Measurements from ENCODE around the gene SARS2. TPM values are rescaled to one million over a fixed set of nuclear protein-coding genes. Genes with fewer than 3 reads are reported as not detected.

Gene SARS2
- total and polyA plus RNA-seq, 4 experiments from 2014 or later, result 9.6 to 20.2 (median 15.5) TPM

- Histone ChIP-seq H3K36me3 (ENCODE audit: insufficient read depth, low read length) (peaks cover 9% of the 10 kb centered on the region), H3K27me3 (ENCODE audit: insufficient read depth, low read length) (no peaks in the 10 kb centered on the region), H3K9me3 (ENCODE audit: control insufficient read depth in 1 of 2, low read length in 2 of 2) (no peaks in the 10 kb centered on the region), H3K27ac (ENCODE audit: low read depth, low read length) (no peak overlapping the region), H3K4me1 (ENCODE audit: insufficient read depth, low read length) (no peaks in the 10 kb centered on the region), H3K4me3 (ENCODE audit: low read length in 2 of 2) (no peak overlapping the region)
- CTCF ChIA-PET (ENCODE audit: partially characterized antibody), result no interaction called here
- intact Hi-C loops (cut with micrococcal nuclease), result no loop called here
- Mint-ChIP-seq H3K4me3 (no peak overlapping the region), H3K36me3 (peaks cover 12 to 23% of the 10 kb centered on the region in 2 donors), H3K27me3 (no peaks in the 10 kb centered on the region), H3K9me3 (no peaks in the 10 kb centered on the region), H3K4me1 (peaks cover 0 to 6% (median 0%) of the 10 kb centered on the region in 4 donors), H3K27ac (no peak overlapping the region)
- no peak for DNase-seq
- POLR2A ChIA-PET (ENCODE audit: partially characterized antibody), result no interaction called here
Measured at GRCh38 chr19:38921420-38922274, 8.9 kb downstream of the SARS2 start.

- ChIA-PET POLR2A (ENCODE audit: partially characterized antibody) (no interaction called here), CTCF (ENCODE audit: partially characterized antibody) (no interaction called here)
- peaks cover 0 to 6% (median 0%) of the 10 kb centered on the region in 4 donors for H3K4me1 Mint-ChIP-seq
- no peak overlapping the region for H3K4me3 Mint-ChIP-seq
- Histone ChIP-seq H3K36me3 (ENCODE audit: insufficient read depth, low read length) (peaks cover 9% of the 10 kb centered on the region), H3K27me3 (ENCODE audit: insufficient read depth, low read length) (no peaks in the 10 kb centered on the region), H3K4me3 (ENCODE audit: low read length in 2 of 2) (no peak overlapping the region), H3K27ac (ENCODE audit: low read depth, low read length) (no peak overlapping the region), H3K4me1 (ENCODE audit: insufficient read depth, low read length) (no peaks in the 10 kb centered on the region), H3K9me3 (ENCODE audit: control insufficient read depth in 1 of 2, low read length in 2 of 2) (no peaks in the 10 kb centered on the region)
- DNase-seq, result no peak
- peaks cover 12 to 26% of the 10 kb centered on the region in 2 donors for H3K36me3 Mint-ChIP-seq
- no peaks in the 10 kb centered on the region for H3K9me3 Mint-ChIP-seq
- no peaks in the 10 kb centered on the region for H3K27me3 Mint-ChIP-seq
- intact Hi-C loops (cut with micrococcal nuclease), result no loop called here
- H3K27ac Mint-ChIP-seq, result no peak overlapping the region
Measured at GRCh38 chr19:38920602-38921419, 9.8 kb downstream of the SARS2 start.

- no peak overlapping the region for H3K4me3 Mint-ChIP-seq
- H3K4me1 Mint-ChIP-seq, result peaks cover 0 to 6% (median 0%) of the 10 kb centered on the region in 4 donors
- ChIA-PET POLR2A (ENCODE audit: partially characterized antibody) (no interaction called here), CTCF (ENCODE audit: partially characterized antibody) (no interaction called here)
- DNase-seq, result no peak
- no peaks in the 10 kb centered on the region for H3K4me1 ChIP-seq (ENCODE audit: insufficient read depth, low read length)
- no peak overlapping the region for H3K4me3 ChIP-seq (ENCODE audit: low read length in 2 of 2)
- no peaks in the 10 kb centered on the region for H3K9me3 Mint-ChIP-seq
- H3K27me3 Mint-ChIP-seq, result no peaks in the 10 kb centered on the region
- H3K27ac ChIP-seq (ENCODE audit: low read depth, low read length), result no peak overlapping the region
- H3K27ac Mint-ChIP-seq, result no peak overlapping the region
- intact Hi-C loops (cut with micrococcal nuclease), result no loop called here
- H3K9me3 ChIP-seq (ENCODE audit: control insufficient read depth in 1 of 2, low read length in 2 of 2), result no peaks in the 10 kb centered on the region
- H3K36me3 Mint-ChIP-seq, result peaks cover 12 to 26% of the 10 kb centered on the region in 2 donors
- H3K36me3 ChIP-seq (ENCODE audit: insufficient read depth, low read length), result peaks cover 5% of the 10 kb centered on the region
- no peaks in the 10 kb centered on the region for H3K27me3 ChIP-seq (ENCODE audit: insufficient read depth, low read length)
Measured at GRCh38 chr19:38919837-38920601, 10.5 kb downstream of the SARS2 start.

GRCh38 chr19:38918526-38918925 is 12.0 kb downstream of the SARS2 start:
- intact Hi-C loops (cut with micrococcal nuclease), result no loop called here
- Mint-ChIP-seq H3K27me3 (no peaks in the 10 kb centered on the region), H3K4me1 (no peaks in the 10 kb centered on the region), H3K4me3 (no peak overlapping the region), H3K36me3 (peaks cover 5 to 21% of the 10 kb centered on the region in 2 donors), H3K27ac (no peak overlapping the region), H3K9me3 (no peaks in the 10 kb centered on the region)
- Histone ChIP-seq H3K4me3 (ENCODE audit: low read length in 2 of 2) (no peak overlapping the region), H3K27ac (ENCODE audit: low read depth, low read length) (no peak overlapping the region), H3K36me3 (ENCODE audit: insufficient read depth, low read length) (no peaks in the 10 kb centered on the region), H3K4me1 (ENCODE audit: insufficient read depth, low read length) (no peaks in the 10 kb centered on the region), H3K27me3 (ENCODE audit: insufficient read depth, low read length) (no peaks in the 10 kb centered on the region), H3K9me3 (ENCODE audit: control insufficient read depth in 1 of 2, low read length in 2 of 2) (no peaks in the 10 kb centered on the region)
- no peak for DNase-seq
- ChIA-PET POLR2A (ENCODE audit: partially characterized antibody) (no interaction called here), CTCF (ENCODE audit: partially characterized antibody) (interaction anchor here (0.6 kb wide), 1 partner anchor 359 kb away, joined by 3 read pairs; no protein-coding TSS in a partner anchor)

GRCh38 chr19:38917921-38918491 is 12.6 kb downstream of the SARS2 start:
- POLR2A ChIA-PET (ENCODE audit: partially characterized antibody), result interaction anchor here (1.6 kb wide), 1 partner anchor 40 kb away, joined by 4 read pairs; the partner anchor contains the start of gene RINL
- CTCF ChIA-PET (ENCODE audit: partially characterized antibody), result interaction anchor here (0.6 to 1.1 kb wide), 2 partner anchors 12 to 359 kb away, joined by 3 read pairs; partner anchors contain the start of genes MRPS12 and SARS2
- no peak for DNase-seq

GRCh38 chr19:38917516-38917915 is 13.0 kb downstream of the SARS2 start:
- Mint-ChIP-seq H3K4me3 (no peak overlapping the region), H3K27ac (no peak overlapping the region), H3K4me1 (no peaks in the 10 kb centered on the region), H3K9me3 (no peaks in the 10 kb centered on the region), H3K36me3 (peaks cover 5 to 21% of the 10 kb centered on the region in 2 donors), H3K27me3 (no peaks in the 10 kb centered on the region)
- no peaks in the 10 kb centered on the region for H3K36me3 ChIP-seq (ENCODE audit: insufficient read depth, low read length)
- no peaks in the 10 kb centered on the region for H3K27me3 ChIP-seq (ENCODE audit: insufficient read depth, low read length)
- DNase-seq, result no peak
- intact Hi-C loops (cut with micrococcal nuclease), result no loop called here
- CTCF ChIA-PET (ENCODE audit: partially characterized antibody), result interaction anchor here (1.1 kb wide), 1 partner anchor 13 kb away, joined by 3 read pairs; the partner anchor contains the start of genes MRPS12 and SARS2
- H3K4me1 ChIP-seq (ENCODE audit: insufficient read depth, low read length), result no peaks in the 10 kb centered on the region
- H3K4me3 ChIP-seq (ENCODE audit: low read length in 2 of 2), result no peak overlapping the region
- POLR2A ChIA-PET (ENCODE audit: partially characterized antibody), result interaction anchor here (1.6 kb wide), 1 partner anchor 39 kb away, joined by 4 read pairs; the partner anchor contains the start of gene RINL
- no peaks in the 10 kb centered on the region for H3K9me3 ChIP-seq (ENCODE audit: control insufficient read depth in 1 of 2, low read length in 2 of 2)
- H3K27ac ChIP-seq (ENCODE audit: low read depth, low read length), result no peak overlapping the region

More at GRCh38 chr19:38917921-38918491, 12.6 kb downstream of the SARS2 start:
- H3K27me3 ChIP-seq (ENCODE audit: insufficient read depth, low read length), result no peaks in the 10 kb centered on the region
- peaks cover 5 to 21% of the 10 kb centered on the region in 2 donors for H3K36me3 Mint-ChIP-seq
- no peaks in the 10 kb centered on the region for H3K4me1 ChIP-seq (ENCODE audit: insufficient read depth, low read length)
- intact Hi-C loops (cut with micrococcal nuclease), result no loop called here
- no peaks in the 10 kb centered on the region for H3K4me1 Mint-ChIP-seq
- H3K27ac Mint-ChIP-seq, result no peak overlapping the region
- no peaks in the 10 kb centered on the region for H3K27me3 Mint-ChIP-seq
- H3K4me3 Mint-ChIP-seq, result no peak overlapping the region
- no peaks in the 10 kb centered on the region for H3K36me3 ChIP-seq (ENCODE audit: insufficient read depth, low read length)
- H3K27ac ChIP-seq (ENCODE audit: low read depth, low read length), result no peak overlapping the region
- H3K9me3 ChIP-seq (ENCODE audit: control insufficient read depth in 1 of 2, low read length in 2 of 2), result no peaks in the 10 kb centered on the region
- no peak overlapping the region for H3K4me3 ChIP-seq (ENCODE audit: low read length in 2 of 2)
- no peaks in the 10 kb centered on the region for H3K9me3 Mint-ChIP-seq

Data from CD4-positive, alpha-beta memory T cell (primary cell).